Liver (tissue), 9 donors: ENCODE data around the gene KDM7A. TPM values are rescaled to one million over a fixed set of nuclear protein-coding genes. Genes with fewer than 3 reads are reported as not detected.

ENCODE experiments used
- DNase-seq: peaks from one replicate; pipeline ENCODE4 v3.0.0-alpha.2; 2017; ENCODE audit warnings: low spot score
- H3K27ac ChIP-seq, 2 donors: one replicate each; pipeline ENCODE4 v1.7.0; 2013; ENCODE audit warnings: inconsistent platforms in 2 of 2, low read length in 2 of 2, control low read depth in 1 of 2, low read depth in 1 of 2, mild to moderate bottlenecking in 1 of 2
- H3K27me3 ChIP-seq, 4 donors: one replicate each; pipeline versions ENCODE4 v1.6.1 to v1.7.0; 2013; ENCODE audit warnings: low read length in 3 of 4, inconsistent platforms in 1 of 4, mild to moderate bottlenecking in 1 of 4, moderate library complexity in 1 of 4; ENCODE audit not compliant: control insufficient read depth in 4 of 4, insufficient read depth in 4 of 4
- H3K36me3 ChIP-seq, 4 donors: one replicate each; pipeline versions ENCODE4 v1.6.1 to v1.7.0; 2013; ENCODE audit warnings: low read length in 3 of 4, mild to moderate bottlenecking in 3 of 4, low read depth in 1 of 4, moderate library complexity in 1 of 4; ENCODE audit not compliant: control insufficient read depth in 4 of 4, insufficient read depth in 3 of 4
- H3K4me1 ChIP-seq, 4 donors: one replicate each; pipeline versions ENCODE4 v1.6.1 to v1.7.0; 2013; ENCODE audit warnings: low read length in 3 of 4, mild to moderate bottlenecking in 3 of 4, moderate library complexity in 1 of 4; ENCODE audit not compliant: control insufficient read depth in 4 of 4, insufficient read depth in 4 of 4
- H3K4me3 ChIP-seq, 3 donors: one replicate each; pipeline versions ENCODE4 v1.6.1 to v1.7.0; 2013; ENCODE audit warnings: low read length in 3 of 3, control low read depth in 1 of 3, low read depth in 1 of 3, mild to moderate bottlenecking in 1 of 3
- H3K9ac ChIP-seq, 2 donors: one replicate each; pipeline ENCODE4 v1.7.0; 2013; ENCODE audit warnings: low read length in 2 of 2, mild to moderate bottlenecking in 2 of 2, moderate library complexity in 2 of 2, control low read depth in 1 of 2, low read depth in 1 of 2
- H3K9me3 ChIP-seq, 4 donors: one replicate each; pipeline versions ENCODE4 v1.6.1 to v1.7.0; 2013; ENCODE audit warnings: low read length in 3 of 4; ENCODE audit not compliant: control insufficient read depth in 4 of 4
- ATF3 ChIP-seq: IDR thresholded peaks from 2 replicates; pipeline ENCODE4 v1.6.1; 2016; ENCODE audit warnings: antibody characterized with exemption
- CTCF ChIP-seq: fragments of 150-350 bp; IDR thresholded peaks from 2 replicates; pipeline ENCODE4 v1.5.1; 2017; ENCODE audit warnings: improper control_type of control experiment, low read depth, low read length; ENCODE audit not compliant: missing input control
- EGR1 ChIP-seq, 2 donors: IDR thresholded peaks; 2 replicates each; pipeline ENCODE4 v1.6.1; 2016 to 2018; ENCODE audit warnings: antibody characterized with exemption in 2 of 2, low read depth in 2 of 2
- FOXA1 ChIP-seq: IDR thresholded peaks from 2 replicates; pipeline ENCODE4 v1.6.1; 2016; ENCODE audit warnings: antibody characterized with exemption
- FOXA2 ChIP-seq: IDR thresholded peaks from 2 replicates; pipeline ENCODE4 v1.6.1; 2016; ENCODE audit warnings: antibody characterized with exemption
- GABPA ChIP-seq, 2 donors: IDR thresholded peaks in 1 of 2; conservative IDR thresholded peaks in 1 of 2; 2 replicates each; pipeline ENCODE4 v1.6.1; 2016; ENCODE audit warnings: antibody characterized with exemption in 2 of 2, mild to moderate bottlenecking in 1 of 2, moderate library complexity in 1 of 2
- HNF4A ChIP-seq, 2 donors: conservative IDR thresholded peaks; 2 replicates each; pipeline ENCODE4 v1.6.1; 2016; ENCODE audit warnings: antibody characterized with exemption in 2 of 2, mild to moderate bottlenecking in 2 of 2
- HNF4G ChIP-seq: IDR thresholded peaks from 2 replicates; pipeline ENCODE4 v1.6.1; 2016; ENCODE audit warnings: antibody characterized with exemption
- JUND ChIP-seq, 2 donors: IDR thresholded peaks; 2 replicates each; pipeline ENCODE4 v1.6.1; 2016; ENCODE audit warnings: antibody characterized with exemption in 2 of 2
- MAX ChIP-seq: IDR thresholded peaks from 2 replicates; pipeline ENCODE4 v1.6.1; 2016; ENCODE audit warnings: antibody characterized with exemption
- NR2F2 ChIP-seq: IDR thresholded peaks from 2 replicates; pipeline ENCODE4 v1.6.1; 2016; ENCODE audit warnings: antibody characterized with exemption
- RAD21 ChIP-seq, 2 donors: IDR thresholded peaks; 2 replicates each; pipeline ENCODE4 v1.6.1; 2016; ENCODE audit warnings: antibody characterized with exemption in 2 of 2, mild to moderate bottlenecking in 2 of 2
- REST ChIP-seq: IDR thresholded peaks from 2 replicates; pipeline ENCODE4 v1.6.1; 2016; ENCODE audit warnings: antibody characterized with exemption, mild to moderate bottlenecking
- RXRA ChIP-seq, 2 donors: IDR thresholded peaks; 2 replicates each; pipeline ENCODE4 v1.6.1; 2017 to 2018; ENCODE audit warnings: antibody characterized with exemption in 2 of 2, mild to moderate bottlenecking in 1 of 2
- SP1 ChIP-seq: IDR thresholded peaks from 2 replicates; pipeline ENCODE4 v1.6.1; 2018; ENCODE audit warnings: antibody characterized with exemption, mild to moderate bottlenecking
- TAF1 ChIP-seq: conservative IDR thresholded peaks from 2 replicates; pipeline ENCODE4 v1.6.1; 2016; ENCODE audit warnings: antibody characterized with exemption, mild to moderate bottlenecking
- YY1 ChIP-seq: IDR thresholded peaks from 2 replicates; pipeline ENCODE4 v1.6.1; 2016; ENCODE audit warnings: antibody characterized with exemption, mild to moderate bottlenecking
- WGBS: extraction: QIAGEN DNeasy Blood & Tissue Kit; methylation state at CpG from one replicate; pipeline ENCODE4 v1.1.7; 2013; 5-methylcytosine and 5-hydroxymethylcytosine counted together
- polyA plus RNA-seq, 2 donors: library from polyadenylated mRNA; stranded (reverse) in 1 of 2; unstranded in 1 of 2; fragments of 200-250 nt in 1 of 2; fragments of >200 nt in 1 of 2; fragmentation: Nextera tagmentation in 1 of 2; extraction: Ambion mirVana in 1 of 2; gene quantifications; one replicate each; pipeline versions ENCODE4 v1.2.1 to v1.2.3, GENCODE V29; 2013 to 2015
- total RNA-seq, 2 donors: library from RNA; depleted of rRNA; stranded (reverse); fragments of >200 nt; gene quantifications; one replicate each; pipeline ENCODE4 v1.2.3, GENCODE V29; 2014
- donor health status: healthy.
- donor health status: healthy.
- donor health status: healthy.
- donor health status: healthy.
- donor health status: healthy.

KDM7A gene
- total and polyA plus RNA-seq, 4 donors, result 1.9 to 27.5 (median 9.9) TPM

GRCh38 chr7:140142031-140142430, 34.8 kb downstream of the KDM7A start:
- no peaks in the 10 kb centered on the region for H3K9me3 ChIP-seq
- no peak overlapping the region for H3K27ac ChIP-seq
- H3K4me3 ChIP-seq, result no peak overlapping the region
- no peak for TF ChIP-seq TAF1
- TF ChIP-seq YY1, result no peak
- no peak for TF ChIP-seq NR2F2
- TF ChIP-seq REST, result no peak
- TF ChIP-seq MAX, result no peak
- TF ChIP-seq EGR1 (IDR thresholded peaks at IDR 0.05; ENCODE audit: low read depth in 2 of 2), result no peak
- TF ChIP-seq JUND (IDR thresholded peaks at IDR 0.05), result no peak
- no peak for DNase-seq
- peaks cover 0 to 6% (median 0%) of the 10 kb centered on the region in 4 donors for H3K36me3 ChIP-seq
- H3K27me3 ChIP-seq, result no peaks in the 10 kb centered on the region
- no peak overlapping the region for H3K9ac ChIP-seq
- peaks cover 0 to 4% (median 1%) of the 10 kb centered on the region in 4 donors for H3K4me1 ChIP-seq

GRCh38 chr7:140141256-140141655, 35.5 kb downstream of the KDM7A start:
- no peaks in the 10 kb centered on the region for H3K9me3 ChIP-seq
- no peaks in the 10 kb centered on the region for H3K27me3 ChIP-seq
- H3K4me3 ChIP-seq, result no peak overlapping the region
- 98% methylated on average over 3 of the region's 3 CpGs for WGBS
- DNase-seq, result no peak
- peaks cover 0 to 7% (median 0%) of the 10 kb centered on the region in 4 donors for H3K36me3 ChIP-seq
- H3K9ac ChIP-seq, result no peak overlapping the region
- no peak for TF ChIP-seq MAX
- TF ChIP-seq JUND (IDR thresholded peaks at IDR 0.05), result no peak
- TF ChIP-seq YY1, result no peak
- no peak for TF ChIP-seq TAF1
- no peak for TF ChIP-seq HNF4A (conservative IDR thresholded peaks at IDR 0.05)
- no peak for TF ChIP-seq RAD21 (IDR thresholded peaks at IDR 0.05)
- no peak for TF ChIP-seq RXRA (IDR thresholded peaks at IDR 0.05)
- TF ChIP-seq FOXA1, result no peak
- no peak overlapping the region for H3K27ac ChIP-seq
- H3K4me1 ChIP-seq, result peaks cover 0 to 4% (median 1%) of the 10 kb centered on the region in 4 donors

- DNase-seq, result no peak
- Histone ChIP-seq H3K4me1 (peaks cover 0 to 3% (median 1%) of the 10 kb centered on the region in 4 donors), H3K9me3 (no peaks in the 10 kb centered on the region), H3K27me3 (no peaks in the 10 kb centered on the region), H3K36me3 (peaks cover 0 to 11% (median 9%) of the 10 kb centered on the region in 4 donors), H3K27ac (no peak overlapping the region), H3K9ac (no peak overlapping the region), H3K4me3 (no peak overlapping the region)
- WGBS, result 88% methylated on average over 2 of the region's 2 CpGs
- TF ChIP-seq EGR1 (IDR thresholded peaks at IDR 0.05; ENCODE audit: low read depth in 2 of 2) (no peak), ATF3 (no peak), FOXA2 (no peak), GABPA (IDR thresholded peaks at IDR 0.05 in 1 of 2, conservative IDR thresholded peaks at IDR 0.05 in 1 of 2) (no peak), TAF1 (no peak), CTCF (no peak), HNF4G (no peak), YY1 (no peak), REST (no peak), HNF4A (conservative IDR thresholded peaks at IDR 0.05) (no peak), NR2F2 (no peak), FOXA1 (no peak), SP1 (no peak), RXRA (IDR thresholded peaks at IDR 0.05) (no peak), JUND (IDR thresholded peaks at IDR 0.05) (no peak), RAD21 (IDR thresholded peaks at IDR 0.05) (no peak)
Observed at GRCh38 chr7:140137078-140137477, 39.7 kb downstream of the KDM7A start.
